ENCODE results near the gene TOM1L1. TPM values are rescaled to one million over a fixed set of nuclear protein-coding genes. Genes with fewer than 3 reads are reported as not detected.
"Not testable (repeated sequence)": the region's sequence is repeated elsewhere in the genome, so short reads cannot be mapped to it uniquely, and the experiment has no call there.

The TOM1L1 gene, protein sequence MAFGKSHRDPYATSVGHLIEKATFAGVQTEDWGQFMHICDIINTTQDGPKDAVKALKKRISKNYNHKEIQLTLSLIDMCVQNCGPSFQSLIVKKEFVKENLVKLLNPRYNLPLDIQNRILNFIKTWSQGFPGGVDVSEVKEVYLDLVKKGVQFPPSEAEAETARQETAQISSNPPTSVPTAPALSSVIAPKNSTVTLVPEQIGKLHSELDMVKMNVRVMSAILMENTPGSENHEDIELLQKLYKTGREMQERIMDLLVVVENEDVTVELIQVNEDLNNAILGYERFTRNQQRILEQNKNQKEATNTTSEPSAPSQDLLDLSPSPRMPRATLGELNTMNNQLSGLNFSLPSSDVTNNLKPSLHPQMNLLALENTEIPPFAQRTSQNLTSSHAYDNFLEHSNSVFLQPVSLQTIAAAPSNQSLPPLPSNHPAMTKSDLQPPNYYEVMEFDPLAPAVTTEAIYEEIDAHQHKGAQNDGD
- total RNA-seq: 15.3 TPM

DNA sequence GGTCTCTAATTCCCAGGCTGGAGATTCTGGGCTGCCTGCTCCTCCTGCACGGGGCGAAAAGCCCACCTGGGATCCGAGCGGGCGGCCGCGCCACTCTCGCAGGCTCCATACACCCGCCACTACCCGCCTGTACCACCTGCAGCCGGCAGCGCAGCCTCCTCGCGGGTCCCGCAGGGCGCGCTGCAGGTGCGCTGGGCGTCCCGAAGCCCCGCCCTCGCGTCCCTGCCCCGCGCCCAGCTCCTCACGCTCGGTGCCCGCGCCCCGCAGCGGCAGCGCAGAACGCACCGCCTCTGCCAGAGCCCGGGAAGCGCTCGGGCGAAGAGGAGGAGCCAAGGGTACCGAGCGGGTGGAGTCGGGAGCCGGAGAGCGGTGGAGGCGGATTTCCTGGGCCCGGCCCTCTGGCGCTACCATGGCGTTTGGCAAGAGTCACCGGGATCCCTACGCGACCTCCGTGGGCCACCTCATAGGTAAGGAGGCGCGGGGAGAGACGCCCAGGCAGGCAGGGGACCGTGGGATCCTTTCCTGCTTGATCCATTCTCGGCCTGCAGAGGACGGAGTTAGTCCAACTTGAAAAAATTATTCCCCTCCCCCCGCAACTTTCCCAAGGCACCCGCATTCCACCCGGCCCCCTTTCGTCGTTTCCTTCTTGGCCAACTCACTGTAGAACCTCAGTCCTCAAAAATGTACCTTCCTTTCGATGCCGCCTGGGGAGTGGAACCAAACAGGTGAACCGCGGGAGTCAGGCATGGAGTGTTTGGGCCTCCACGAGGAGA, at the start of gene TOM1L1:
Gene TOM1L1, plus strand, starts transcription at position 396 of the 773 bp plus-strand sequence. Its CDS starts 14 bp downstream, at position 410.
- intact Hi-C loops (cut with DNase I): no loop called here
- ATAC-seq (peak; percentile 92), DNase-seq (ENCODE audit: low spot score) (peak; percentile 67)

DNA sequence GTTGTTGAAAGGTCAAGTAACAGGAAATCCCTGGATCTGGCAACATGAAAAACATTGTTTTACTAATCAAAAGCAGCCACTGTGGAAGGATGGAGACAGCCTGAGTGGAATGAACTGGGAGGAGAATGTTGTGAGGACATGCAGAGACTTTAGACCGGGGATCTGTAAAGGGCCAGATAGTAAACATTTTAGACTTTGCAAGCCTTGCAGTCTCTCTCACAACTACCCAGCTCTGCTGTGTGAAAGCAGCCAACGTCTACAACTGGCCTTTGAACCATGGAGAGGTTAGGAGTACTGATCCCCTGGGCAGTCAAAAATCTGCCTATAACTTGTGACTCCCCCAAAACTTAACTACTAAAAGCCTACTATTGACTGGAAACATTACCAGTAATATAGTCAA, 41.5 kb upstream of the TOM1L1 start:
- intact Hi-C loops (cut with DNase I): no loop called here
- ATAC-seq: no peak
- no peak for DNase-seq (ENCODE audit: low spot score)

DNA sequence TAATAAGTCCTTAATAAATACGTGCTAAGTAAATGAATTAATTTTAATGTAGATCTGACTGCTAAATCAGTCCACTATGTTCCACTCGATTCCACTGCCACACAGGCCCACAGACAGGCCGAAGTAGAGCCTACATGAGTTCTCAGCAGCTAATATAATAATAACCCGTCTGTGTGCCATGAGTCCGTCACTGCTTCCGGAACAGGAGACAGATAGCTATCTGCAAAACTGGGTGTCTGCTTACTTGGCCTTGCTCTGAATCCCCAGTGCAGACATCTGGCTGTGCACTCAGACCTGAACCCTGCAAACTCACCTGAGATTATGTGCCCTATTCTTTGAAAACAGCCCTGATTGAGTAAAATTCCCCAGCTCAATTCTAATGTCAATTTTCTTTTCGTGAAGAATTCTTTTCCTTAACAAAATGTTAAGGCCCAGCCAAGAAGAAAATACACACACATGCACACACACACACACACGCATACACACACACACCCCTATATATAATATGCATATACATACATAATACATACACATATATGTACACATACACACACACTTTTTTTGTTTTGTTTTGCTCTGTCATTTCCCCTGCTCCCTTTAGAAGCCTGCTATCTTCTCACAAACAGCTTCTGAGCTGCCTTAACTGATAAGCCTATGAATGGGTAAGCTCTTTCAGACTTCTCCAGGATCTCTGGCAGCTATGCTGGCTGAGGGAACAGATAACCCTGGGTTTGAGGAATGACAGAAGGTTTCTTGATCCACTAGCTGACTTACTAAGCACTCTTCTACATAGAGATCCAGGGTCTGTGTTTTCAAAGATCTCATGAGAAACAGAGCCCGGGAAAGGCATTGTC, 39.8 kb upstream of the TOM1L1 start:
- intact Hi-C loops (cut with DNase I): no loop called here
- no peak for DNase-seq (ENCODE audit: low spot score)
- no peak for ATAC-seq

DNA sequence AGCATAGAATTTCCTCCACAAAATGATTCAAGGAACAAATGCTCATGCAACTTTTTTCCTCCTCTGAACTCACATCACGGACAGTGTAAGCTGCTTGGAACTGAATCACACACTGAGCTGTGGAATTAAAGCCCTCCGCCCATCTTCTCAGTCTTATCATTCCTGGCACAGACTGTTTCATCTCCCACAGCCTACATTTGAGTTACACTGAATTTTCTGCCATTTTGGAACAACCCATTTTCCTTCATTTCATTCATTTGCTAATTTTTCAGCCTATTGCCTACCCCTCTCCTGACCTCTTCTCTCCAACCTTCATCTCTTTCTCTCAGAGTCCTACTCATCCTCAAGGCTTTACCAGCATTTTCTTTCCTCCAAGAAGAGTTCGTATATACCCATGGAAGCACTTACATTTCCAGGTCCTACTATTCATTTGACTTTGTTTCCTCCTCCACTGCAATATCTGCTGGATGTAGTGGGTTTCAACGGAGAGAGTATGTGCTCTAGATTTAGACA, 39.1 kb upstream of the TOM1L1 start:
- DNase-seq (ENCODE audit: low spot score) (no peak), ATAC-seq (no peak)
- intact Hi-C loops (cut with DNase I): no loop called here

DNA sequence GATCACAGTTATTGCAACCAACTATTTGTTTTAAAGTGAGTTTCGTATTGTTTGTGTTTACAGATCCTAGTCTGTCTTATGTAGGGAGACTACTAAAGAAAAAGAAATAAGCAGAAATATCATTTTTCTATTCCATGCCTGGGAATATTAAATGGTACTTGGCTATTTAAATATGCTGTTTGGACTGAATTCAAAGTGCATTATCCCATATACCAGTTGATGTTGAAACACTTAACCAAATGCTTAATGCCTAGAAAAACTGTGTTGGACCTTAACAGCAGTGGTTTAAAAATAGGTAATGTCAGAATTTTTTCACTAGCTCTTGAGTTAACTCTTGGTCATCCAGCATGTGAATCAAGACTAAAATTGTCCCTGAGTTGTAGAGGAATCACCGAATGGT, 37.5 kb upstream of the TOM1L1 start:
- DNase-seq (ENCODE audit: low spot score): no peak
- intact Hi-C loops (cut with DNase I): no loop called here
- ATAC-seq: no peak

DNA sequence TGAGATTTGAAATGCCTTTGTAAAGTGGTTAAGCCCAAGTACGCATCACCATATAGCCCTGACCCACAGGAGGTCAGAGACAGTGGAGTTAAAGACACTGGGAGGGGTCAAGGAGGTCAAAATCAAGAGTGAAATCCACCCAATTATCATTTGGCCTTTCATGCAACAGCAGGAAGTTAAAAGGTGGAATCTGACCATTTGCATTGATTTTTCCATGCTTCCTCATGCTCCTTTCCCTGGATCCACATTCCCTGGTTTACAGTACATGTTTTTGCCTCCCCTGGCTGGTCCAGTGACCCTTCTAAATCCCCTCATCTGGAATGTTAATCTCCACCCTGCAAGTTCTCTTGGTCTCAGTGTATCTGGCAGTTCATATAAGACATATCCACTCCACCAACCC, 36.6 kb upstream of the TOM1L1 start:
- ATAC-seq: no peak
- no peak for DNase-seq (ENCODE audit: low spot score)
- intact Hi-C loops (cut with DNase I): no loop called here

DNA sequence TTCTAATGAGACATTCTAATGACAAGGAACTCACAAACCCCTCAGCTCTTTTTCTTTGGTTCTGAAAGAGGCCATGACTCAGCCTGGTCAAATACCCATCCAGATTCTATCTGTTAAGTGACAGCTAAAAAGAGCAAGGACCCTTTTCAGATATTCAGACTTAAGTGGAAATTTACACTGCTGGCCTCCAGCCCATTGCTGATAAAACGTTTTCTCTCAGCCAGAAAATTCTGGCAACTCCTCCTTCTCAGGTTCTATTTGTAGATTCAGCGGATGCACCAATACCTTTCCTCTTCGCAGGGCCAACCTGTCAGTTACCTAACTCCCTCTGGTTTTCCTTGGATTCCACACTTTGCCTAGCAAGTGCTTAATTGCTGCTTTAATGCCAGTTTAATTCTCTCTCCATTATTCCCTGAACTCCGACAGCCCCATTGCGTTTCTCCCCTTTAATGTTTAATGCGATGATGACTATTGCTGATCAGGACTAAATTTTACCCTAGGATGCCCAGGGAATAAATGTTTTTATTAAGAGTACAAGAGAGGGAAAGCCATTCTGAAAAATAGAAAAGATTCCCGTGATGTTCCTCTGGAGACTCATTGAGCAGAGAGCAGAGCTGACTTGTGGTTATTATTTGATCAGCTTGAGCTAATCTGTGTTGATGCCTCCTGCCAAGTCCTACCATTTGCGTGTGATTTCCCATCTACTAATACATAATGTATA, 35.9 kb upstream of the TOM1L1 start:
- intact Hi-C loops (cut with DNase I): no loop called here
- DNase-seq (ENCODE audit: low spot score) (no peak), ATAC-seq (no peak)

DNA sequence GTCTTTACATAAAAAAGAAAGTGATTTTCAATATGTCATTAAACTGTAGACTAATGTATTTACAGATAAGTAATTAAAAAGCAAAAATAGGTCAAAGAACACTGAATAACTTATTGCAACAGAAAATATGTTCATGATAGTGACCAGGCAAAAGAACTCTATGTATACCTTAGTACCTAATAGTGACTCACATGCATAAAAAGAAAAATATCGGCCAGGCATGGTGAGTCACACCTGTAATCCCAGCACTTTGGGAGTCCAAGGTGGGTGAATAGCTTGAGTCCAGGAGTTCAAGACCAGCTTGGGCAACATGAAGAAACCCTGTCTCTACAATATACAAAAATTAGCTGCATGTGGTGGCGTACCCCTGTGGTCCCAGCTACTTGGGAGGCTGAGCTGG, 33.0 kb upstream of the TOM1L1 start:
- DNase-seq (ENCODE audit: low spot score): no peak
- intact Hi-C loops (cut with DNase I): no loop called here
- ATAC-seq: no peak

DNA sequence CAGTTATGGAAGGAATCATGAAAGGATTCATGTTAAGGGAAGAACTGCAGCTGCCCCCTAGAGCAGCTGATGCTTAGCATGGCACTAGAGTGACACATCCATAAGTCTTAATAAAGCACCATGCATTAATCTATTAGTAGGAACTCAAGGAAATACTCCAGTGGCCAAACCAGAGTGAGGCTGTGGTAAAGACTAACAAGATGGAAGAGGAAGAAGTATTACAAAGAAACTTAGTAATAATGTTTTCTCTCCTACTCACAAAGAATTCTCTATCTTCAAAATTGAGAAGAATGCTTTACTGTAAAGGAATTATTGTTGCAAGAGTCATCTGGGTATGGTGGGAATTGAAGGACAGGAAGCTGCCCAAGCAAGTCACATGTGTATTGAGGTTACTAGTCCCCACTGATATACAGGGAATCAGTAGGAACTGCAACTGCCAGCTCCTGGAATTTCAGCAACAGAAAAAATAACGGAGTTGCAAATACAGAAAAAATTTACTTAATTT, 29.9 kb upstream of the TOM1L1 start:
- ATAC-seq (no peak), DNase-seq (ENCODE audit: low spot score) (no peak)
- intact Hi-C loops (cut with DNase I): no loop called here

DNA sequence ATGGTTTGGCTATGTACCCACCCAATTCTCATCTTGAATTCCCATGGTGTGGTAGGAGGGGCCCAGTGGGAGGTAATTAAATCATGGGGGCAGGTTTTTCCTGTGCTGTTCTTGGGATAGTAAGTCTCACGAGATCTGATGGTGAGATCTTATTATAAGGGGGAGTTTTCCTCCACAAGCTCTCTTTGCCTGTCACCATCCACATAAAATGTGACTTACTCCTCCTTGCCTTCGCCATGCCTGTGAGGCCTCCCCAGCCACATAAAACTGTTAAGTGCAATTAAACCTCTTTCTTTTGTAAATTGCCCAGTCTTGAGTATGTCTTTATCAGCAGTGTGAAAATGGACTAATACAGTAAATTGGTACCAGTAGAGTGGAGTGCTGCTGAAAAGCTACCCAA, 24.7 kb upstream of the TOM1L1 start:
- DNase-seq (ENCODE audit: low spot score); intact Hi-C loops (cut with DNase I); ATAC-seq: not testable (repeated sequence)

DNA sequence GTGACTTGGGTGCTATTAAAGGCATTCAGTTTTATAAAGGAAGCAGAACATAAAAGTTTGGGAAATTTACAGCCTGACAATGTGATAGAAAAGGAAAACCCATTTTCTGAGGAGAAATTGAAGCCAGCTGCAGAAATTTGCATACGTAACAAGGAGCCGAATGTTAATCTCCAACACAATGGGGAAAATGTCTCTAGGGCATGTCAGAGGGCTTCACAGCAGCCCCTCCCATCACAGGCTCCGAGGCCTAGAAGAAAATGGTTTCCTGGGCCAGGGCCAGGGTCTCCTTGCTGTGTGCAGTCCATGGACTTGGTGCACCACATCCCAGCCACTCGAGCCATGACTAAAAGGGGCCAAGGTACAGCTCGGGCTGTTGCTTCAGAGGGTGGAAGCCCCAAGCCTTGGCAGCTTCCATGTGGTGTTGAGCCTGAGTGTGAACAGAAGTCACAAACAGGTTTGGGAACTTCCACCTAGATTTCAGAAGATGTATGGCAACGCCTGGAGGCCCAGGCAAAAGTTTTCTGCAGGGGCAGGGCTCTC, 23.9 kb upstream of the TOM1L1 start:
- intact Hi-C loops (cut with DNase I): no loop called here

DNA sequence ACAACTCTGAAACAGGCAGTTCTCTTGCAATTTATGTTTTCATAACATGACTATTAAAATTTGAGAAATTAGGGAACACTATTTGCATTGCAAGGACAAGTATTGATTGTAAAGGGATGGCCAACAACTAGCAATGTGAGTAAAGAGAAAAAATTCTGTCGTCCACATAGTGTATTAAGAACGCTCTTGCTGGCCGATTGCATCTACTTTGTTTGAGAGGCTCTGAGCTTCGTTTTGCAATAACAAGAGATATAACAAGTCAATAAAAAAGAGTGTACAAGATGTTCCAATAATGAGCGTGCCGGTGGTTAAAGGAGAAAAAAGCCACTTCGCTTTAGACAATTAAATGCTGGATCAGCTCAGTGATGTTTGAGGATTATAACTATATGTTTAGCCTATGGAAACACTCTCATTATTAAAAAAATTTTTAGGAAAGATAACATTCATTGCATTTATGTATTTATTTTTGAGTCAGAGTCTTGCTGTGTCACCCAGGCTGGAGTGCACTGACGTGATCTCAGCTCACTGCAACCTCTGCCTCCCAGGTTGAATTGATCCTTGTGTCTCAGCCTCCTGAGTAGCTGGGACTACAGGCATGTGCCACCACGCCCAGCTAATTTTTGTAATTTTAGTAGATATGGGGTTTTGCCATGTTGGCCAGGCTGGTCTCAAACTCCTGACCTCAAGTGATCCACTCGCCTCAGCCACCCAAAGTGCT, 19.2 kb upstream of the TOM1L1 start:
- DNase-seq (ENCODE audit: low spot score) (no peak), ATAC-seq (no peak)
- intact Hi-C loops (cut with DNase I): no loop called here

More for the DNA sequence above, 23.9 kb upstream of the TOM1L1 start:
- DNase-seq (ENCODE audit: low spot score) (no peak), ATAC-seq (no peak)

DNA sequence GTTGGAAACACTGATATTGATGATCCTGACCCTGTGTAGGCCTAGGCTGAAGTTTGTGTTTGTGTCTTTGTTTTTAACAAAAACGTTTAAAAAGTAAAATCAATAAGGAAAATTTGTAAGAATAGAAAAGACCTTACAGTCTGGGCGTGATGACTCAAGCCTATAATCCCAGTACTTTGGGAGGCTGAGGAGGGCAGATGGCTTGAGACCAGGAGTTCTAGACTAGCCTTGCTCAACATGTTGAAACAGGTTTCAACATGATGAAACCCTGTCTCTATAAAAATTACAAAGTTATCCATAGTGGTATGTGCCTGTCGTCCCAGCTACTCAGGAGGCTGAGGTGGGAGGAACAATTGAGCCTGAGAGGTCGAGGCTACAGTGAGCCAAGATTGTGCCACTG, 18.3 kb upstream of the TOM1L1 start:
- no peak for ATAC-seq
- no peak for DNase-seq (ENCODE audit: low spot score)
- intact Hi-C loops (cut with DNase I): no loop called here

DNA sequence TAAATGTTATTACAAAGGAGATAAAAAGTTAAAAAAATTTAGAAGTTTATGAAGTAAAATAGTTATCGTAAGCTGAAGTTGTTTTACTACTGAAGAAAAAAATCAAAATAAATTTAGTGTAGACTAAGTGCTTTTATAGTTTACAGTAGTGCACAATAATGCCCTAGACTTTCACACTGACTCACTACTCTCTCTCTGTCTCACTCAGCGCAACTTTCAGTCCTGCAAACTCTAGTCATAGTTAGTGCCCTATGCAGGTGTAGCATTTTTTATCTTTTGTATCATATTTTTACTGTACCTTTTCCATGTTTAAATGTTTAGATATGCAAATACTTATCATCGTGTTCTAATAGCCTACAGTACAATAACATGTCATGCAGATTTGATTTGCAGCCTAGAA, 17.7 kb upstream of the TOM1L1 start:
- intact Hi-C loops (cut with DNase I): no loop called here

DNA sequence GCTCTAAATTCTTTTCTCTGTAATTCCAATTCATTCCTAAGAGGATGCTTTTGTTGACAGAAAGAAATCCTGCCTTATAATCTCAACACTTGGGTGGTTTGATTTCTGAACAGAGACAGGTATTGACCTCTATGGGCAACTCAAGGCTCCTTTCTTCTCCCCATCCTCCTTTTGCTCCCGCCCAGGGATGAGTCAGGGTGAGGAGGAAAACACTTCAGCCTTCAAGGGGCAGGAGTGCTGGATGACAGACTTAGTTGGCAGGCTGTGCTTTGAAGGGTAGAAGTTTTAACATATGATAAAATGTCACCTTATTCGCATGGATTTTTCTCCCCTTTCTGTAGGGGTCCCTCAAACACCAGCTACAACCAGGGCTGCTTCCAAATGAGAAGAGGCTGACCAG, 16.7 kb upstream of the TOM1L1 start:
- intact Hi-C loops (cut with DNase I): no loop called here
- ATAC-seq: no peak
- no peak for DNase-seq (ENCODE audit: low spot score)

More for the DNA sequence above, 17.7 kb upstream of the TOM1L1 start:
- ATAC-seq: no peak
- DNase-seq (ENCODE audit: low spot score): no peak

DNA sequence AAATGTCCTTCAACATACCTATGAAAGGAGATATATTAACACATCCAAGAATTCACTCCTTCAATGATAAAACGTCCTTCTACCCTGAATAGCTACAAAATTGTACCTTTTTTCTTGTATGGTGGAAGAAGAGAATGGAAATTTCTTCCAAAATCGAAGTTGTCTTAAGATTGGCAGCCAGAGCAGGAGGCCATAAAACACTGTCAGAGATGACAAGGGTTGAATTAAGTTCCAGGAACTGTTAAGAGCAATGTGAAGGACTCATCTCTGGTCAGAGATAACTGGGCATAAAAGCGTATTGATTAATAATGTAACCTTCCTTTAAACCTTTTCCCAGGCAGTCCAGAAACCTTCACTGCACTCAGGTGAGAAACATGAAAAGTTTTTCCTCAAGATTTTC, 12.9 kb upstream of the TOM1L1 start:
- ATAC-seq (no peak), DNase-seq (ENCODE audit: low spot score) (no peak)
- intact Hi-C loops (cut with DNase I): no loop called here

DNA sequence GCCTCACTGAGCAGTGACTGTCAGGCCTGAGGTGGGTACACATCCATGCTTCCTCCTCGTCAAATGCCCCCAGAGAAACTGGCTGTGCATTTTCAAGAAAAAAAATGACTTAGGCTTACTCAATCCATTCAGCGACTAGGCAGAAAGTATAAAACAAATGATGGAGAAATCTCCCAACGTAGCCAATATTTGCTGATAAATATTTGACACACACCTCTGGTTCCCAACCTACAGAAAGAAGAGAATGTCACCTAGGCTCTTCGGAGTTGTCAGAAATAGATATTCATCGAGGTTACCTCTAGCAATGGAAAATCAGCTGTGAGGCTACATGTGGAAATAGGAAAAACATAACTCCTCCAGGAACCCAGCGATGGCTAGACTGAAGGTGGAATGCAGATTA, 12.4 kb upstream of the TOM1L1 start:
- intact Hi-C loops (cut with DNase I): no loop called here
- no peak for DNase-seq (ENCODE audit: low spot score)
- ATAC-seq: no peak

DNA sequence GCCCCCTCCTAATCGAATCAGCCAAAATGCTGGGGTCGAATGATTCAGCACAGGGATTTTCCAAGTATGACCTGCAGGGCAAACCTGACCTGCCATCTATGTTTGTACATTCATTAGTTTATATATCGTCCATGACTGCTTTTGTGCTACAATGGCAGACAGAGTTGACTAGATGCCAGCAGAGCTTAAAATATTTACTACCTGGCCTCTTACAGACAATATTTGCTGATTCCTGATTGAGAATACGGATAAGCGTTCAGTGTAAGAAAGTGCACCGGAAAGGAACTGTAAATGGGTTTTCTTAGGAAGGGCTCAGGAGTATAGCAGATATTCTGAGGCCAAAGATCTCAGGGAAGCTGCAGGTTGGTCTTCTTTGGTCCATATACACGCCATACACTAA, 11.7 kb upstream of the TOM1L1 start:
- no peak for DNase-seq (ENCODE audit: low spot score)
- ATAC-seq: no peak
- intact Hi-C loops (cut with DNase I): no loop called here

Measured in sciatic nerve (tissue), 2 donors.